PC-3 (cell line): ENCODE measurements around the gene EYS.

Experiments used
- EZH2 ChIP-seq: fragments of 300-600 bp; sonication (generic); IDR thresholded peaks from one replicate; pipeline ENCODE4 v1.6.1; 2017; ENCODE audit warnings: antibody characterized with exemption, mild to moderate bottlenecking, low read length; ENCODE audit not compliant: unreplicated experiment
- EZH2phosphoT487 ChIP-seq: fragments of 300-600 bp; sonication (generic); IDR thresholded peaks from 2 replicates; pipeline ENCODE4 v1.6.1; 2018; ENCODE audit warnings: mild to moderate bottlenecking, antibody characterized with exemption, low read length, borderline replicate concordance
- TF ChIP-seq, protein P1 (sequence below): fragments of 300-600 bp; sonication (generic); conservative IDR thresholded peaks from 2 replicates; pipeline ENCODE4 v1.5.1; 2017; ENCODE audit warnings: antibody characterized with exemption, low read depth, mild to moderate bottlenecking, low read length

DNA sequence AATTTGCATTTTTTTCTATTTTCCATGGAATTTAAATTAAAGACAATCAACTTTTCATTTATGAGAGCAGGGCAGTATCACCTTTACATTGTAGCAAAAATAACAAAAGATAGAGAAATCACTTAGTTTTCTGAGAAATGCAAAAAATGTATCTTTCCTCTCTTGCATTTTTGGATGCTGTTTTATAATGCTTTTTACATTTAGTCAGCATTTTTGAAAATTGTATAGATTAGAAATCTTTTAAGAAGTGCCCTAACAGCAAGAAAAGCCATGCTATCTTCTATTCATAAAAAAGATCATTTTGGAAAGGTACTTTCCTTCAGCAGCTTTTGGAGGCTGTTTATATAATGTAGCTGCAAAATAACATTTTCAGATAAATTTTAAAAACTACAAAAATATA lies 421.8 kb downstream of the EYS start:
- TF ChIP-seq, protein P1, sequence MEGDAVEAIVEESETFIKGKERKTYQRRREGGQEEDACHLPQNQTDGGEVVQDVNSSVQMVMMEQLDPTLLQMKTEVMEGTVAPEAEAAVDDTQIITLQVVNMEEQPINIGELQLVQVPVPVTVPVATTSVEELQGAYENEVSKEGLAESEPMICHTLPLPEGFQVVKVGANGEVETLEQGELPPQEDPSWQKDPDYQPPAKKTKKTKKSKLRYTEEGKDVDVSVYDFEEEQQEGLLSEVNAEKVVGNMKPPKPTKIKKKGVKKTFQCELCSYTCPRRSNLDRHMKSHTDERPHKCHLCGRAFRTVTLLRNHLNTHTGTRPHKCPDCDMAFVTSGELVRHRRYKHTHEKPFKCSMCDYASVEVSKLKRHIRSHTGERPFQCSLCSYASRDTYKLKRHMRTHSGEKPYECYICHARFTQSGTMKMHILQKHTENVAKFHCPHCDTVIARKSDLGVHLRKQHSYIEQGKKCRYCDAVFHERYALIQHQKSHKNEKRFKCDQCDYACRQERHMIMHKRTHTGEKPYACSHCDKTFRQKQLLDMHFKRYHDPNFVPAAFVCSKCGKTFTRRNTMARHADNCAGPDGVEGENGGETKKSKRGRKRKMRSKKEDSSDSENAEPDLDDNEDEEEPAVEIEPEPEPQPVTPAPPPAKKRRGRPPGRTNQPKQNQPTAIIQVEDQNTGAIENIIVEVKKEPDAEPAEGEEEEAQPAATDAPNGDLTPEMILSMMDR = no peak
- TF ChIP-seq EZH2 (no peak), EZH2phosphoT487 (no peak)
